H1 (cell line): ENCODE data around the gene VWA2. TPM values are rescaled to one million over a fixed set of nuclear protein-coding genes. Genes with fewer than 3 reads are reported as not detected.

Experiments used
- CTCF ChIA-PET: fragments of 300-600 bp; sonication (Branson Sonifier 250); formaldehyde crosslinking; loops from one replicate; lab custom pipeline; 2021; ENCODE audit not compliant: partially characterized antibody; lab: Charles Lee
- POLR2A ChIA-PET: fragments of 300-600 bp; sonication (Branson Sonifier 250); formaldehyde crosslinking; loops from one replicate; lab custom pipeline; 2021; ENCODE audit warnings: inconsistent platforms; ENCODE audit not compliant: partially characterized antibody; lab: Charles Lee
- DNase-seq, 2 experiments: peaks; one replicate each; pipeline versions ENCODE4 v3.0.0 to v3.0.0-alpha.2; 2010 to 2022; ENCODE audit warnings: low spot score in 2 of 2, low read depth in 1 of 2, mixed read lengths in 1 of 2
- FAIRE-seq: peaks from 2 replicates; lab custom pipeline; 2011; peaks lifted over from hg19 to GRCh38; lab: Jason Lieb, UNC
- H2AFZ ChIP-seq: 2 replicates; pipeline ENCODE4 v1.8.1; 2012; ENCODE audit warnings: low read length, inconsistent platforms
- H2AK5ac ChIP-seq: 2 replicates; pipeline ENCODE4 v1.6.1; 2013; ENCODE audit warnings: low read depth, low read length
- H2BK120ac ChIP-seq: replicated peaks from 2 replicates; pipeline ENCODE3; 2013; ENCODE audit warnings: low read depth, low read length, inconsistent platforms
- H2BK12ac ChIP-seq: 2 replicates; pipeline ENCODE4 v1.6.1; 2013; ENCODE audit warnings: low read depth, low read length
- H2BK15ac ChIP-seq: 2 replicates; pipeline ENCODE4 v1.6.1; 2013; ENCODE audit warnings: low read length
- H2BK20ac ChIP-seq: 2 replicates; pipeline ENCODE4 v1.6.1; 2013; ENCODE audit warnings: low read length
- H2BK5ac ChIP-seq: 2 replicates; pipeline ENCODE4 v1.6.1; 2013; ENCODE audit warnings: low read depth, low read length
- H3K14ac ChIP-seq: 2 replicates; pipeline ENCODE4 v1.6.1; 2013; ENCODE audit warnings: inconsistent platforms; ENCODE audit not compliant: insufficient read length
- H3K18ac ChIP-seq: 2 replicates; pipeline ENCODE4 v1.6.1; 2013; ENCODE audit warnings: low read length; ENCODE audit errors: extremely low read depth
- H3K23ac ChIP-seq: 2 replicates; pipeline ENCODE4 v1.6.1; 2013; ENCODE audit warnings: inconsistent platforms; ENCODE audit not compliant: insufficient read length
- H3K23me2 ChIP-seq: 2 replicates; pipeline ENCODE4 v1.6.1; 2013; ENCODE audit warnings: low read depth, low read length
- H3K27ac ChIP-seq: 2 replicates; pipeline ENCODE4 v1.6.1; 2011; ENCODE audit warnings: low read depth, low read length, inconsistent platforms
- H3K27me3 ChIP-seq, 4 experiments: replicated peaks in 1 of 4; 1 replicate in 1 of 4; 2 replicates in 3 of 4; pipeline versions ENCODE4 v1.6.1 to v1.8.1; 2011 to 2013; ENCODE audit warnings: low read length in 3 of 4, mild to moderate bottlenecking in 3 of 4, inconsistent platforms in 2 of 4, mixed read lengths in 2 of 4, moderate library complexity in 1 of 4; ENCODE audit not compliant: control insufficient read depth in 3 of 4, insufficient read depth in 3 of 4; ENCODE audit errors: extremely low read depth in 1 of 4
- H3K36me3 ChIP-seq, 4 experiments: 2 replicates each; pipeline versions ENCODE4 v1.6.1 to v1.8.1; 2011 to 2013; ENCODE audit warnings: mild to moderate bottlenecking in 4 of 4, low read length in 3 of 4, moderate library complexity in 2 of 4, control low read depth in 1 of 4, inconsistent platforms in 1 of 4; ENCODE audit not compliant: insufficient read depth in 4 of 4, control insufficient read depth in 2 of 4
- H3K4ac ChIP-seq: replicated peaks from 2 replicates; pipeline ENCODE3; 2013; ENCODE audit warnings: low read length, low read depth, mixed read lengths, inconsistent platforms; ENCODE audit not compliant: insufficient read length
- H3K4me1 ChIP-seq, 4 experiments: replicated peaks in 1 of 4; 1 replicate in 1 of 4; 2 replicates in 3 of 4; pipeline versions ENCODE4 v1.6.1 to v1.8.1; 2011 to 2013; ENCODE audit warnings: low read length in 3 of 4, inconsistent platforms in 2 of 4, mixed read lengths in 1 of 4; ENCODE audit not compliant: insufficient read depth in 4 of 4, control insufficient read depth in 3 of 4
- H3K4me2 ChIP-seq, 2 experiments: 2 replicates each; pipeline versions ENCODE4 v1.6.1 to v1.8.1; 2011 to 2013; ENCODE audit warnings: low read depth in 2 of 2, low read length in 2 of 2, control low read depth in 1 of 2, inconsistent platforms in 1 of 2, mild to moderate bottlenecking in 1 of 2; ENCODE audit not compliant: insufficient read depth in 1 of 2
- H3K4me3 ChIP-seq, 4 experiments: fragments of 200-600, 300-600 bp in 1 of 4; sonication (generic), shearing (Covaris generic), sonication (Bioruptor Twin) in 1 of 4; 2 replicates each; pipeline versions ENCODE4 v1.5.1 to v1.8.1; 2011 to 2016; ENCODE audit warnings: low read length in 4 of 4, low read depth in 3 of 4, control low read depth in 2 of 4, inconsistent platforms in 2 of 4, mild to moderate bottlenecking in 2 of 4, mixed read lengths in 1 of 4, moderate library complexity in 1 of 4; ENCODE audit not compliant: insufficient read depth in 2 of 4; ENCODE audit errors: extremely low read depth in 1 of 4
- H3K56ac ChIP-seq: replicated peaks from 2 replicates; pipeline ENCODE3; 2013; ENCODE audit warnings: low read depth, mild to moderate bottlenecking, mixed read lengths, low read length, inconsistent platforms; ENCODE audit not compliant: insufficient read length
- H3K79me1 ChIP-seq: 2 replicates; pipeline ENCODE4 v1.6.1; 2013; ENCODE audit warnings: low read depth, low read length, control low read depth
- H3K79me2 ChIP-seq, 2 experiments: 2 replicates each; pipeline versions ENCODE4 v1.6.1 to v1.8.1; 2012 to 2013; ENCODE audit warnings: low read length in 2 of 2, mild to moderate bottlenecking in 2 of 2, inconsistent platforms in 1 of 2; ENCODE audit not compliant: insufficient read depth in 2 of 2, control insufficient read depth in 1 of 2
- H3K9ac ChIP-seq, 4 experiments: replicated peaks in 1 of 4; 1 replicate in 1 of 4; 2 replicates in 3 of 4; pipeline versions ENCODE4 v1.6.1 to v1.8.1; 2011 to 2013; ENCODE audit warnings: low read depth in 3 of 4, low read length in 3 of 4, control low read depth in 2 of 4, mild to moderate bottlenecking in 2 of 4, moderate library complexity in 2 of 4, inconsistent platforms in 1 of 4; ENCODE audit errors: extremely low read depth in 1 of 4
- H3K9me3 ChIP-seq, 2 experiments: 2 replicates each; pipeline versions ENCODE4 v1.6.1 to v1.8.1; 2012 to 2013; ENCODE audit warnings: mild to moderate bottlenecking in 2 of 2, moderate library complexity in 2 of 2, control low read depth in 1 of 2, inconsistent platforms in 1 of 2, low read depth in 1 of 2, low read length in 1 of 2, mixed read lengths in 1 of 2; ENCODE audit not compliant: insufficient read depth in 2 of 2
- H4K20me1 ChIP-seq, 2 experiments: replicated peaks in 1 of 2; 2 replicates each; pipeline versions ENCODE3 to v1.8.1; 2011 to 2013; ENCODE audit warnings: inconsistent platforms in 2 of 2, low read length in 2 of 2, mild to moderate bottlenecking in 1 of 2; ENCODE audit not compliant: insufficient read depth in 2 of 2, control insufficient read depth in 1 of 2
- H4K5ac ChIP-seq: 2 replicates; pipeline ENCODE4 v1.6.1; 2013; ENCODE audit warnings: low read length, low read depth, mixed read lengths, inconsistent platforms; ENCODE audit not compliant: insufficient read length
- H4K8ac ChIP-seq: 2 replicates; pipeline ENCODE4 v1.8.0; 2013; ENCODE audit warnings: mild to moderate bottlenecking, moderate library complexity, low read length, inconsistent platforms; ENCODE audit not compliant: insufficient read depth; ENCODE audit errors: extremely low read depth
- H4K91ac ChIP-seq: replicated peaks from 2 replicates; pipeline ENCODE3; 2013; ENCODE audit warnings: low read length, mixed read lengths, inconsistent platforms; ENCODE audit not compliant: insufficient read length
- WGBS, 2 experiments: shearing (Covaris generic) in 1 of 2; methylation state at CpG; one replicate each; pipeline versions ENCODE4 v1.1.6 to v1.1.7; 2013 to 2015; ENCODE audit warnings: low lambda C conversion rate in 2 of 2, mixed read lengths in 2 of 2, inconsistent platforms in 1 of 2, low coverage in 1 of 2, missing lambda C conversion rate in 1 of 2; ENCODE audit not compliant: insufficient replicate concordance in 2 of 2, insufficient coverage in 1 of 2, insufficient read length in 1 of 2; ENCODE audit errors: extremely low coverage in 1 of 2, missing lambda C conversion rate in 1 of 2; 5-methylcytosine and 5-hydroxymethylcytosine counted together
- polyA plus RNA-seq, 7 experiments: library from polyadenylated mRNA; depleted of rRNA in 3 of 7; stranded (reverse) in 5 of 7; unstranded in 2 of 7; fragments of >200 nt in 5 of 7; fragments of 200-250 nt in 2 of 7; gene quantifications; 1 replicate in 5 of 7; 2 replicates in 1 of 7; 4 replicates in 1 of 7; pipeline versions ENCODE4 v1.2.1 to v1.2.3, GENCODE V29; 2011 to 2013; ENCODE audit warnings: missing spikeins in 2 of 7, mixed read lengths in 2 of 7
- total RNA-seq: library from RNA; stranded (reverse); fragmentation: NEBNext Ultra II Directional; extraction: Animal tissue kit (Norgen Biotek cat#: 25700); gene quantifications from 2 replicates; pipeline ENCODE4 v1.2.1, GENCODE V29; 2021
- TF ChIP-seq, protein P1 (sequence below): IDR thresholded peaks from 2 replicates; pipeline ENCODE4 v1.6.1; 2011; ENCODE audit warnings: low read depth, mild to moderate bottlenecking, low read length; ENCODE audit not compliant: insufficient read depth

VWA2 gene
- total and polyA plus RNA-seq, 2 of the 8 experiments (the other 6 are each of a cell fraction or from before 2014, with no cell fraction given), result 2.8 to 2.9 TPM

DNA sequence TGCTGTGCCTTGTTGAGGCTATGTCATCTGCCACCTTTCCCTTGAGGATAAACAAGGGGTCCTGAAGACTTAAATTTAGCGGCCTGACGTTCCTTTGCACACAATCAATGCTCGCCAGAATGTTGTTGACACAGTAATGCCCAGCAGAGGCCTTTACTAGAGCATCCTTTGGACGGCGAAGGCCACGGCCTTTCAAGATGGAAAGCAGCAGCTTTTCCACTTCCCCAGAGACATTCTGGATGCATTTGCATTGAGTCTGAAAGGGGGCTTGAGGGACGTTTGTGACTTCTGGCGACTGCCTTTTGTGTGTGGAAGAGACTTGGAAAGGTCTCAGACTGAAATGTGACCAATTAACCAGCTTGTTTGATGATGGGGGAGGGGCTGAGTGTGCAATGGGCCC is 52.5 kb downstream of the VWA2 start:
- H3K79me2 ChIP-seq, result no peaks in the 10 kb centered on the region
- H3K27ac ChIP-seq, result no peak overlapping the region
- DNase-seq, result no peak
- no peak overlapping the region for H3K56ac ChIP-seq
- TF ChIP-seq, protein P1, sequence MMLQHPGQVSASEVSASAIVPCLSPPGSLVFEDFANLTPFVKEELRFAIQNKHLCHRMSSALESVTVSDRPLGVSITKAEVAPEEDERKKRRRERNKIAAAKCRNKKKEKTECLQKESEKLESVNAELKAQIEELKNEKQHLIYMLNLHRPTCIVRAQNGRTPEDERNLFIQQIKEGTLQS, result no peak
- TF ChIP-seq, all 59 proteins: peak for 0
- H2BK15ac ChIP-seq, result no peak overlapping the region
- H2BK5ac ChIP-seq, result no peak overlapping the region
- no peak for FAIRE-seq
- H4K8ac ChIP-seq, result no peak overlapping the region
- H3K9ac ChIP-seq, result no peak overlapping the region; a peak in 1 of 7 replicates
- ChIA-PET CTCF (interaction anchor here (0.8 to 3.6 kb wide), 5 partner anchors 12 to 197 kb away, joined by 3 to 29 read pairs (median 4); no protein-coding TSS in a partner anchor), POLR2A (interaction anchor here (1.5 kb wide), 1 partner anchor 53 kb away, joined by 3 read pairs; the partner anchor contains the start of gene VWA2)
- H2BK120ac ChIP-seq, result no peak overlapping the region
- no peak overlapping the region for H3K4me3 ChIP-seq
- H3K79me1 ChIP-seq, result no peaks in the 10 kb centered on the region
- no peak overlapping the region for H3K14ac ChIP-seq
- no peaks in the 10 kb centered on the region for H3K23me2 ChIP-seq
- H2BK20ac ChIP-seq, result no peak overlapping the region
- H3K27me3 ChIP-seq, result no peaks in the 10 kb centered on the region
- no peak overlapping the region for H4K5ac ChIP-seq
- no peak overlapping the region for H3K23ac ChIP-seq
- H2BK12ac ChIP-seq, result no peak overlapping the region
- H3K18ac ChIP-seq, result no peak overlapping the region
- no peak overlapping the region for H2AFZ ChIP-seq
- WGBS, 2 experiments, result 85% methylated on average over 8 of the region's 8 CpGs; no CpG with 5 or more reads in 1 of the 2 experiments
- H3K4me2 ChIP-seq, result no peak overlapping the region
- no peak overlapping the region for H4K91ac ChIP-seq
- H3K4me1 ChIP-seq, result no peaks in the 10 kb centered on the region
- H3K36me3 ChIP-seq, result peaks cover 0 to 10% (median 4%) of the 10 kb centered on the region in 4 experiments; a peak in 3 of 8 replicates
- H2AK5ac ChIP-seq, result no peak overlapping the region
- peaks cover 6 to 10% of the 10 kb centered on the region in 2 experiments; a peak in 2 of 4 replicates for H3K9me3 ChIP-seq
- H3K4ac ChIP-seq, result no peak overlapping the region
- no peaks in the 10 kb centered on the region for H4K20me1 ChIP-seq
